CD4-positive, alpha-beta memory T cell (primary cell): ENCODE data around the gene TMEM150B. TPM values are rescaled to one million over a fixed set of nuclear protein-coding genes. Genes with fewer than 3 reads are reported as not detected.
A peak's percentile ranks its signal among the peaks of the same experiment; 100 is the strongest.

Source experiments
- CTCF ChIA-PET: fragments of 350-600 bp; sonication (Branson Sonifier 250); formaldehyde crosslinking; loops from one replicate; lab custom pipeline; 2021; ENCODE audit warnings: inconsistent platforms; ENCODE audit not compliant: partially characterized antibody; lab: Charles Lee
- POLR2A ChIA-PET: fragments of 350-600 bp; sonication (Branson Sonifier 250); formaldehyde crosslinking; loops from one replicate; lab custom pipeline; 2021; ENCODE audit not compliant: partially characterized antibody; lab: Charles Lee
- DNase-seq, 5 donors: peaks; one replicate each; pipeline versions ENCODE4 v3.0.0 to v3.0.0-alpha.2; 2020 to 2022; ENCODE audit warnings: mixed read lengths in 1 of 5
- H3K27ac ChIP-seq: one replicate; pipeline ENCODE4 v1.7.0; 2013; ENCODE audit warnings: low read depth, low read length
- H3K27me3 ChIP-seq: 2 replicates; pipeline ENCODE4 v1.7.0; 2013; ENCODE audit warnings: mild to moderate bottlenecking, low read length, moderate library complexity; ENCODE audit not compliant: insufficient read depth
- H3K36me3 ChIP-seq: 2 replicates; pipeline ENCODE4 v1.7.0; 2013; ENCODE audit warnings: mild to moderate bottlenecking, low read length, moderate library complexity; ENCODE audit not compliant: insufficient read depth
- H3K4me1 ChIP-seq: 2 replicates; pipeline ENCODE4 v1.7.0; 2013; ENCODE audit warnings: mild to moderate bottlenecking, low read length, moderate library complexity; ENCODE audit not compliant: insufficient read depth
- H3K4me3 ChIP-seq, 2 donors: one replicate each; pipeline ENCODE4 v1.7.0; 2013; ENCODE audit warnings: low read length in 2 of 2, mild to moderate bottlenecking in 1 of 2
- H3K9me3 ChIP-seq, 2 donors: one replicate each; pipeline ENCODE4 v1.7.0; 2013; ENCODE audit warnings: low read length in 2 of 2, control low read depth in 1 of 2; ENCODE audit not compliant: control insufficient read depth in 1 of 2
- H3K27ac Mint-ChIP-seq, 7 donors: one replicate each; pipeline ENCODE4 v1.8.0; 2020 to 2021; ENCODE audit warnings: mixed read lengths in 7 of 7, mild to moderate bottlenecking in 6 of 7, inconsistent platforms in 3 of 7, moderate library complexity in 3 of 7
- H3K27me3 Mint-ChIP-seq, 2 donors: one replicate each; pipeline ENCODE4 v1.8.0; 2020 to 2021; ENCODE audit warnings: mixed read lengths in 2 of 2
- H3K36me3 Mint-ChIP-seq, 2 donors: one replicate each; pipeline ENCODE4 v1.8.0; 2020 to 2021; ENCODE audit warnings: mixed read lengths in 2 of 2, inconsistent platforms in 1 of 2, mild to moderate bottlenecking in 1 of 2
- H3K4me1 Mint-ChIP-seq, 4 donors: one replicate each; pipeline ENCODE4 v1.8.0; 2020 to 2021; ENCODE audit warnings: mixed read lengths in 4 of 4, mild to moderate bottlenecking in 1 of 4
- H3K4me3 Mint-ChIP-seq, 8 donors: one replicate each; pipeline ENCODE4 v1.8.0; 2020 to 2021; ENCODE audit warnings: mixed read lengths in 8 of 8, mild to moderate bottlenecking in 7 of 8, moderate library complexity in 6 of 8, inconsistent platforms in 3 of 8
- H3K9me3 Mint-ChIP-seq, 8 donors: one replicate each; pipeline ENCODE4 v1.8.0; 2020 to 2021; ENCODE audit warnings: mixed read lengths in 8 of 8, mild to moderate bottlenecking in 5 of 8, inconsistent platforms in 3 of 8, moderate library complexity in 1 of 8
- intact Hi-C: fragments of 100-400 bp; cut with micrococcal nuclease; formaldehyde crosslinking; loops from one replicate; pipeline ENCODE4 v1.15.1; 2023
- polyA plus RNA-seq, 2 donors: library from polyadenylated mRNA; unstranded; fragments of 300-500 nt; fragmentation: Illumina TruSeq; gene quantifications; one replicate each; pipeline ENCODE4 v1.2.3, GENCODE V29; 2021
- total RNA-seq, 2 experiments: library from RNA; stranded (reverse); gene quantifications; one replicate each; pipeline ENCODE4 v1.2.3, GENCODE V29; 2021

TMEM150B gene
- total and polyA plus RNA-seq, 4 experiments from 2014 or later = 0.87 to 1.3 TPM; not detected in 2

DNA sequence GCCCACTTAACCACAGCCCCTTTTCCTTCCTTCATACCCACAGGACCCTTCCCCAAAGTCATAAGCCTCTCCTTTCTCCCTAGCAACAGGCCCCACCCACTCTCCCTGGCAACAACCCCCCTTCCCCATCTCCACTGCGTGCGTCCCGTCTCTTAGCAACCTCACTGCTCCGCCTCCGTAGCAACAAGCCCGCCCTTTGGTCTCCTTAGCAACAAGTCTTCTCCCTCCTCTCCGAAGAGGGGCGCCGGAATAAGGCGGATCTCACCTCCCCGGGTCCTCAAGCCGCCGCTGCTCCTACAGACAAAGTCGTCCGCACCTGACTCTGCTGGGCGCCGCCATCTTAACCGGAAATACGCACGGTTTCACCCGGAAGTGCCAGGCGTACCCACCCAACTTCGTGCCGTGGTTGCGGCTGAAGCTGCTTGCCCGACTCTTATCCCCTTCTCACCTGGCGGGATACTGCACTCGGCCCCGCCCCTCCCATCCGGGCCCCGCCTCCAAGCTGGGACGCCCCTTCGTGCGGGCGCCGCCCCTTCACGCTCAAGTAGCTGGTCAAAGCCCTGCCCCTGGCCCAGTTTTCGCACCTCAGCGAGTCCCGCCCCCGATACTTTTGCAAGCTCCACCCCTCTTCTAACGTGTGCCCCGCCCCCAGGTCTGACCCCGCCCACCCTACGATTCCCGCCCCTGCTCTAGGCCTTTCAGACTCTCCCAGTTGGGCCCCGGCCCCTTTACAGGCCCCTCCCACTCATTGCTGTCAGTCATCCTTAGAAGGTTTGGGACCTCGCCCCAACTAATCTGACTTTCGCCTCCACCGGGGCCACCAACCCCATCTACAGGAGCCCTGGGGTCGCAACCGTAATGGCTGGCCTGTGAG lies 45.1 kb downstream of the TMEM150B start, which contains the start of gene HSPBP1:
Gene HSPBP1, minus strand, starts transcription at position 341 of the 874 bp plus-strand sequence. CDS start 502 bp downstream, outside the sequence.
- Histone ChIP-seq H3K27ac (peak within 1 kb of the TSS; percentile 69), H3K4me1 (peaks cover 39% of the 10 kb centered on the region), H3K9me3 (no peaks in the 10 kb centered on the region), H3K36me3 (no peaks in the 10 kb centered on the region), H3K4me3 (peak within 1 kb of the TSS; percentile 95 to 98), H3K27me3 (no peaks in the 10 kb centered on the region)
- ChIA-PET POLR2A (interaction anchor here (0.8 to 8.1 kb wide), 16 partner anchors 12 to 375 kb away, joined by 3 to 199 read pairs (median 6); partner anchors contain the start of genes FIZ1, KMT5C, PPP6R1 and TMEM238), CTCF (interaction anchor here (0.6 to 3.9 kb wide), 9 partner anchors 13 to 224 kb away, joined by 3 to 27 read pairs (median 5); partner anchors contain the start of genes KMT5C and TMEM238)
- Mint-ChIP-seq H3K36me3 (peaks cover 15 to 26% of the 10 kb centered on the region in 2 donors), H3K4me1 (peaks cover 24 to 55% (median 34%) of the 10 kb centered on the region in 4 donors), H3K9me3 (no peaks in the 10 kb centered on the region), H3K27me3 (no peaks in the 10 kb centered on the region), H3K4me3 (peak within 1 kb of the TSS; percentile 92 to 100 (median 98)), H3K27ac (peak within 1 kb of the TSS; percentile 87 to 100 (median 100))
- DNase-seq = peak; percentile 96 to 97 (median 97)
- intact Hi-C loops = loop anchor here (1.0 to 2.0 kb wide), 6 partner anchors 21 to 375 kb away; partner anchors contain the start of genes KMT5C, PPP6R1, RPL28 and U2AF2

DNA sequence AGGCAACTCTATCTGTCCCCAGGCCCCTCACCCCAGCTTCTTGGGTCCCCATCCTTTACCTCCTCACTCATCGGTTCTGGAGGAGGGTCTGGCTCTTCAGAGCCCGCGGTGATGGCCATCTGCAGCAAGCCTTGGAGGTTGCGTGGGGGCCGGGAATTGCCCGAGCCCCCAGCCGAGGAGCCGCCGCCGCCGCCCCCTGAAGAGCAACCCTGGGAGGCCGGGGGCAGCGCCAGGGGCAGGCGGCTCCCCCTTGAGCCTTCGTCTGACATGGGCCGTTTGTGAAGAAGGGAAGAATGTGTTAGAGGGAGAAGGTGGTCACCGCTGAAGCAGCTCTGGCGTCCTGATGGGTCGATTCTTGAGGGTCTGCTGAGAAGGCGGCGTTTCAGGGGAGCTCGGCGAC lies 45.8 kb downstream of the TMEM150B start:
- H3K27me3 ChIP-seq = no peaks in the 10 kb centered on the region
- Mint-ChIP-seq H3K4me3 (peak overlapping the region; percentile 92 to 100 (median 98)), H3K36me3 (peaks cover 15 to 27% of the 10 kb centered on the region in 2 donors), H3K27ac (peak overlapping the region; percentile 87 to 100 (median 100)), H3K27me3 (no peaks in the 10 kb centered on the region), H3K4me1 (peaks cover 24 to 53% (median 34%) of the 10 kb centered on the region in 4 donors), H3K9me3 (no peaks in the 10 kb centered on the region)
- POLR2A ChIA-PET = interaction anchor here (0.9 to 8.1 kb wide), 13 partner anchors 13 to 364 kb away, joined by 3 to 199 read pairs (median 6); partner anchors contain the start of genes FIZ1, KMT5C, PPP6R1 and TMEM238
- no peaks in the 10 kb centered on the region for H3K9me3 ChIP-seq
- CTCF ChIA-PET = interaction anchor here (0.8 to 3.9 kb wide), 5 partner anchors 14 to 189 kb away, joined by 3 to 27 read pairs (median 5); partner anchors contain the start of gene TMEM238
- peaks cover 39% of the 10 kb centered on the region for H3K4me1 ChIP-seq
- no peaks in the 10 kb centered on the region for H3K36me3 ChIP-seq
- intact Hi-C loops = no loop called here
- no peak for DNase-seq
- H3K27ac ChIP-seq = peak overlapping the region; percentile 69
- H3K4me3 ChIP-seq = peak overlapping the region; percentile 95 to 98

DNA sequence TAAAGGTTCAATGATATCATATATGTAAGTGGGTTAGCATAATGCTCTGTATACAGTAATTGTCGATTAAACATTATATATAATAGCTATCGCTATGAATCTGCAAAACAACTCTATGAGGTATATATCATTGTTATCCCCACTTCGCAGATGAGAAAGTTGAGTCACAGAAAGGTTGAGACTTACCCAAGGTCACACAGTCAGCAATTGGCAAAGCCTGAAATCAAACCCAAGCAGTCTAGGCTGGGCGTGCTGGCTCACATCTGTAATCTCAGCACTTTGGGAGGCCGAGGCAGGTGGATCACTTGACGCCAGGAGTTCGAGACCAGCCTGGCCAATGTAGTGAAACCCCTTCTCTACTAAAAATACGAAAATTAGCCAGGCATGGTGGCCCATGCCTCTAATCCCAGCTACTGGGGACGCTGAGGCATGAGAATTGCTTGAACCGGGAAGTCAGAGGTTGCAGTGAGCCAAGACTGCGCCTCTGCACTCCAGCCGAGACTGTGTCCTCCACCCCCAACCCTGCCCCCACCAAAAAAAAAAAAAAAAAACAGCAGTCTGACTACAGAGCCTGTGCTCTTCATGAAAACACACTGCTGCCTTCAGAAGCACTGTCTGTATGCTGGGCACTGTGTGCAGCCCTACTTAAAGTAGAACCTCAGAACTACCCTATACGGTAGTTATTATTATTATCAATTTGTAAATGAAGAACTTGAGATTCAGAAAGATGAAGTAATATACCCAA lies 46.6 kb downstream of the TMEM150B start:
- peak overlapping the region; percentile 69 for H3K27ac ChIP-seq
- no peaks in the 10 kb centered on the region for H3K27me3 Mint-ChIP-seq
- peaks cover 38% of the 10 kb centered on the region for H3K4me1 ChIP-seq
- peak overlapping the region; percentile 30 to 98 (median 70) for H3K4me3 Mint-ChIP-seq
- H3K4me3 ChIP-seq = no peak overlapping the region
- CTCF ChIA-PET = interaction anchor here (0.8 to 2.0 kb wide), 6 partner anchors 13 to 225 kb away, joined by 3 to 7 read pairs (median 4); no protein-coding TSS in a partner anchor
- intact Hi-C loops = no loop called here
- no peaks in the 10 kb centered on the region for H3K9me3 ChIP-seq
- peaks cover 23 to 51% (median 32%) of the 10 kb centered on the region in 4 donors for H3K4me1 Mint-ChIP-seq
- H3K27me3 ChIP-seq = no peaks in the 10 kb centered on the region
- POLR2A ChIA-PET = interaction anchor here (1.8 to 8.1 kb wide), 5 partner anchors 21 to 129 kb away, joined by 10 to 199 read pairs (median 14); partner anchors contain the start of genes KMT5C, PPP6R1, TMEM238 and UBE2S
- peaks cover 18 to 29% of the 10 kb centered on the region in 2 donors for H3K36me3 Mint-ChIP-seq
- no peaks in the 10 kb centered on the region for H3K9me3 Mint-ChIP-seq
- no peak for DNase-seq
- peak overlapping the region; percentile 67 to 100 (median 87) for H3K27ac Mint-ChIP-seq
- peaks cover 4% of the 10 kb centered on the region for H3K36me3 ChIP-seq

DNA sequence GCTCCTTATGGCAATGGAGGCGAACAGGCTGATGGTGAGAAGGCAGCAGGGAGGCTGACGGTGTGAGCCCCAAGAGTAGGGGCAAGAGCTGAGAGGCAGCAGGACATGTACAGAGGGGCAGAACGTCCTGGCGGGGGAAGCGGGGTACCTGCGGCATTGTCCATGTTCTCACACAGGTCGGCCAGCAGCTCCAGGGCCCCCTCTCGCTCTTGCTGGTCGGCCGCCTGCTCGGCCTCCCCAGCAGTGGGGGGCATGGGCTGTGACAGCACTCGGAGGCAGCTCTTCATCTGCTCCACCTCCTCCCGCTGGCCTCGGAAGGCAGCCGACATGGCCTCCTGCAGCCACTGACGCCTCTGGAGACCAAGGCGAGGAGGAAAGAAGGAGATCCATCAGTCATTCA lies 47.6 kb downstream of the TMEM150B start:
- Histone ChIP-seq H3K27me3 (no peaks in the 10 kb centered on the region), H3K9me3 (no peaks in the 10 kb centered on the region), H3K36me3 (peaks cover 9% of the 10 kb centered on the region), H3K4me3 (no peak overlapping the region), H3K4me1 (peaks cover 33% of the 10 kb centered on the region), H3K27ac (no peak overlapping the region)
- peak overlapping the region in 3 of 8 donors; percentile 40 to 62 (median 43) for H3K4me3 Mint-ChIP-seq
- peak overlapping the region in 4 of 7 donors; percentile 32 to 91 (median 80) for H3K27ac Mint-ChIP-seq
- ChIA-PET CTCF (interaction anchor here (1.0 to 2.0 kb wide), 4 partner anchors 17 to 226 kb away, joined by 3 to 7 read pairs (median 4); no protein-coding TSS in a partner anchor), POLR2A (interaction anchor here (0.7 to 8.1 kb wide), 3 partner anchors 20 to 130 kb away, joined by 3 to 199 read pairs (median 5); partner anchors contain the start of genes KMT5C, PPP6R1 and UBE2S)
- peaks cover 25 to 36% of the 10 kb centered on the region in 2 donors for H3K36me3 Mint-ChIP-seq
- no peak for DNase-seq
- peaks cover 17 to 40% (median 25%) of the 10 kb centered on the region in 4 donors for H3K4me1 Mint-ChIP-seq
- H3K9me3 Mint-ChIP-seq = no peaks in the 10 kb centered on the region
- H3K27me3 Mint-ChIP-seq = no peaks in the 10 kb centered on the region
- intact Hi-C loops = no loop called here

DNA sequence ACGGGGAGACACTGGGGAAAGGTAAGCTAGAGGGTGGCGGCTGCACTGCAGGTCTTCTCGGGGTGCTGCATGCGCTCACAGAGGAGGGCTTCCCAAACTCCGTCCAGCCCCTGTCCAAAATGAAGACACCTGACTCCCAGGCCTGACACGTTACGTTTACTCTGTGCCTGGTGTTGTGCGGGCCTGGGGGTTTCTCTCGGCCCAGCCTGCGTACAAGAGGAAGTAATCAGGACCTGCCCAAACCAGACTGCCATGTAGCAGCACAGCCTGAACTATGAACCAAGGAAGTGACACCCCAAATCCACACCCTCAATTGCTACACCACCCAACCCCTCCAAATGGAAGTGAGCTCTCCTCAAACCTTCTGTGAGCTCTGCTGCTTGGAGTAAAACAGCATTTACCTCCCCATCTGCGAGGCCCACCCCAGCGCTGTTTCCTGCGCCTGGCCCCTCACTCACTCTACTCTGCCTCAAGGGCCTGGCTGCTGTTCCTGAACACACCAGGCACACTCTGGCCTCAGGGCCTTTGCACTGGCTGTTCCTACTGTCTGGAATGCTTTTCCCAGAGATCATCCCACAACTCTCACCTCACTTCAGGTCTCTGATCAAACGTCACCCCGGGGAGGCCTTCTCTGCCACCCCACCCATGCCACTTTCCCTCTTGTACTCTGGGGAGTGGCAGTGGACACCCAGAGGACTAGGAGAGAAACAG lies 48.3 kb downstream of the TMEM150B start:
- H3K4me1 ChIP-seq = peaks cover 33% of the 10 kb centered on the region
- CTCF ChIA-PET = interaction anchor here (1.0 to 2.0 kb wide), 2 partner anchors 23 to 227 kb away, joined by 3 to 7 read pairs; no protein-coding TSS in a partner anchor
- H3K9me3 ChIP-seq = no peaks in the 10 kb centered on the region
- peak overlapping the region; percentile 36 for H3K27ac ChIP-seq
- peak overlapping the region; percentile 48 to 94 (median 82) for H3K27ac Mint-ChIP-seq
- peaks cover 30 to 41% of the 10 kb centered on the region in 2 donors for H3K36me3 Mint-ChIP-seq
- intact Hi-C loops = no loop called here
- H3K27me3 ChIP-seq = no peaks in the 10 kb centered on the region
- H3K36me3 ChIP-seq = peaks cover 14% of the 10 kb centered on the region
- peak overlapping the region in 6 of 8 donors; percentile 17 to 48 (median 43) for H3K4me3 Mint-ChIP-seq
- H3K27me3 Mint-ChIP-seq = no peaks in the 10 kb centered on the region
- DNase-seq = no peak
- POLR2A ChIA-PET = interaction anchor here (0.7 to 8.1 kb wide), 3 partner anchors 19 to 131 kb away, joined by 3 to 199 read pairs (median 5); partner anchors contain the start of genes KMT5C, PPP6R1 and UBE2S
- no peaks in the 10 kb centered on the region for H3K9me3 Mint-ChIP-seq
- H3K4me3 ChIP-seq = no peak overlapping the region
- peaks cover 17 to 38% (median 25%) of the 10 kb centered on the region in 4 donors for H3K4me1 Mint-ChIP-seq
